ENCODE data around the gene EPB41L2. TPM values are rescaled to one million over a fixed set of nuclear protein-coding genes. Genes with fewer than 3 reads are reported as not detected.
A peak's percentile ranks its signal among the peaks of the same experiment; 100 is the strongest.

The EPB41L2 gene
- total RNA-seq, 1 donor, result 47.4 TPM

DNA sequence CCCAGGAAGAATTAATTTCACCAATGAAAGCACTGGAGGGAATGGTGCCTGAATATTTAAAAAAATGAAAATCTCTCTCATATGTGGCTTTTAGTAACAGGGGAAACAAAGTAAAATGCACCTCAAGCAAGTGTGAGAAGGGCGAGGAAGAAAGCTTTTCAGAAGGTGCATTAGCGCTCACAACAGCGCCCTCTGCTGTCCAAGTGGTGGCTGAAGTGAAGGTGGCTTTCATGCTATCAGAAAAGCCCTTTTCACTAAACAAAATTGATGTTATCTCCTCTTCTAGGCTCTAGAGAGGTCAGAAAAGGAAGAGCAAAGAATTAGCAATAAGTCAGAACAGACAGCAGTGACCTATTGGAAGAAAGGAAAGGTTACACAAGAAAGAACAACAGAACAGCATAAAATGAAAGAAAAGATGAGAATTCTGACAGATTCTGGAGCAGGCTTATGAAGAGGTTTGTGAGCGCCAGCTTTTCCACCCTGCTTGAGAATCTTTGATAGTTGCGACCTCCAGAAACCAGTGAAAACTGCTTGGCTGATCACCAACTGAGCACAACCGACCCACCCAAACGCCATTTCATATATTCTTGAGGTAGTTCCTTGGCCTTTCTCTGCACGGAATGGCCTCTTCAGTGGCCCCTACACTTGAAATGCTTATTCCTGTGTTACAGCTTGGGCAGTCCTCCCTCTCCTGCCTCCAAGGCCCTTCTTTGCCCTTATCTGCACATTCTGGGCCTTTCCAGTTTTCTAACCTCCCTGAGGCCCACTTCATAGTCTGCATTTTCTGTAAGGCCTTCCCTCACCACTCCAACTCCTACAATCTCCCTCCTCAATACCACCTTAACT, 190.6 kb downstream of the EPB41L2 start:
- no peak for DNase-seq (ENCODE audit: insufficient read length, low spot score, missing footprints)

DNA sequence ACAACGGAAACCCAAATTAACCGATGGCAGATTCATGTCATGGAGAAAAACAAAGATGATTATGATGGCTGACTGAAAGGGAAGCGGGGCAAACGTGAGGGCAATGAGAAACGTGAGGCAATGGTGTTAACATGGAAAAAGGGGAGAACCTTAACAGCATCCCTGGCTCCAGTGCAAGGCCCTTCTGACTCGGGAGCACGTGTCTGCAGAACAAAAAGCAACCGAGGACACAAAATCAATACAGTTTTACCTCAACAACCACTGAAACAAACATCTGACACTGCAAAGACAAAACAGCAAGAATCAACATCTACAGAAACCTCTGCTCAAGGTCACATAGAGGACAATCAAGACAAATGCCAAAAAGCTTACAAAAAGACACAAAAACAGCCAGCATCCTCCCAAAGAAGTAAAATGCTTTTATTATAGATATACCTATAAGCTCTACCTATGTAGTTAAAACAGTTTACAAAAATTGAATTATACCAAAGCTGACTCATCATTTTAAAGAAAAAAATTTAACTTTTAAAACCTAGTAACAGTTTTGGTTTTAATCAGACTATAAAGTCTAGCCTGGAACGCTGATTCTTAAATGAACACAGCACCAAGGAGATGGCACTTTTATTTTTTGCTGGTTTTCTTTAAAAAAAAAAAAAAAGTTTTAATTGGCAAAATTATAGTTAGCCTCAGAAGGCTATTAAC, 192.7 kb downstream of the EPB41L2 start:
- H3K4me3 ChIP-seq (ENCODE audit: insufficient read depth, low read length), result no peak overlapping the region
- DNase-seq (ENCODE audit: insufficient read length, low spot score, missing footprints), result no peak
- no peak overlapping the region for H3K27ac ChIP-seq (ENCODE audit: low read depth, low read length)

More for the DNA sequence above, 190.6 kb downstream of the EPB41L2 start:
- no peak overlapping the region for H3K4me2 ChIP-seq (ENCODE audit: insufficient read depth, low read length)
- no peaks in the 10 kb centered on the region for H3K79me2 ChIP-seq (ENCODE audit: insufficient read depth, low read length)
- H3K4me1 ChIP-seq (ENCODE audit: insufficient read depth, low read length), result no peaks in the 10 kb centered on the region
- H3K4me3 ChIP-seq (ENCODE audit: insufficient read depth, low read length), result no peak overlapping the region
- no peak overlapping the region for H3K27ac ChIP-seq (ENCODE audit: low read depth, low read length)
- no peaks in the 10 kb centered on the region for H3K36me3 ChIP-seq (ENCODE audit: insufficient read depth, low read length)
- H3K27me3 ChIP-seq (ENCODE audit: insufficient read depth, low read length), result no peaks in the 10 kb centered on the region
- H3K9me3 ChIP-seq (ENCODE audit: low read depth, low read length), result no peaks in the 10 kb centered on the region
- no peak overlapping the region for H2AFZ ChIP-seq (ENCODE audit: low read length)
- no peaks in the 10 kb centered on the region for H4K20me1 ChIP-seq (ENCODE audit: insufficient read depth, low read length)
- TF ChIP-seq, protein P1, sequence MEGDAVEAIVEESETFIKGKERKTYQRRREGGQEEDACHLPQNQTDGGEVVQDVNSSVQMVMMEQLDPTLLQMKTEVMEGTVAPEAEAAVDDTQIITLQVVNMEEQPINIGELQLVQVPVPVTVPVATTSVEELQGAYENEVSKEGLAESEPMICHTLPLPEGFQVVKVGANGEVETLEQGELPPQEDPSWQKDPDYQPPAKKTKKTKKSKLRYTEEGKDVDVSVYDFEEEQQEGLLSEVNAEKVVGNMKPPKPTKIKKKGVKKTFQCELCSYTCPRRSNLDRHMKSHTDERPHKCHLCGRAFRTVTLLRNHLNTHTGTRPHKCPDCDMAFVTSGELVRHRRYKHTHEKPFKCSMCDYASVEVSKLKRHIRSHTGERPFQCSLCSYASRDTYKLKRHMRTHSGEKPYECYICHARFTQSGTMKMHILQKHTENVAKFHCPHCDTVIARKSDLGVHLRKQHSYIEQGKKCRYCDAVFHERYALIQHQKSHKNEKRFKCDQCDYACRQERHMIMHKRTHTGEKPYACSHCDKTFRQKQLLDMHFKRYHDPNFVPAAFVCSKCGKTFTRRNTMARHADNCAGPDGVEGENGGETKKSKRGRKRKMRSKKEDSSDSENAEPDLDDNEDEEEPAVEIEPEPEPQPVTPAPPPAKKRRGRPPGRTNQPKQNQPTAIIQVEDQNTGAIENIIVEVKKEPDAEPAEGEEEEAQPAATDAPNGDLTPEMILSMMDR (IDR thresholded peaks at IDR 0.05; ENCODE audit: extremely low read depth, low read depth, low read length), result peak; percentile 99

DNA sequence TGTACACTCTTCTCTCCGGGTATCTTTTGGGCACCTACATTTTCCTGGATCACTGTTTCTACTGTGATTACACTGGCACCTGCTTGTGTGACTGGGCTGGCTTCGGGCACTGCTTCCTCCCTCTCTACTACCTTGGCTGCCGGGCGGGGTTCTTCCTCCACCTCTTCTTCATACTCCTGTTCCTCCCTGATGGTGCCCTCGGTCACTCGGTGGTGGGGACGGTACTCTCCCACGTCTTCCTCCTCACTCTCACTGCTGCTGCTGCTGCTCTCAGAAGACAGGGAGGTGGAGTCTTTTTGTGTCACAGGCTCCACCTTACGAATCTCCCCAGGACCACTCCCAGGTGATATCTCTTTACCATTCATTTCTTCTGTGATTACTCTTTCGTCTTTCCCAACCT, 193.4 kb downstream of the EPB41L2 start:
- no peaks in the 10 kb centered on the region for H3K79me2 ChIP-seq (ENCODE audit: insufficient read depth, low read length)
- H2AFZ ChIP-seq (ENCODE audit: low read length), result no peak overlapping the region
- TF ChIP-seq, protein P1 (IDR thresholded peaks at IDR 0.05; ENCODE audit: extremely low read depth, low read depth, low read length), result no peak
- H3K36me3 ChIP-seq (ENCODE audit: insufficient read depth, low read length), result peaks cover 6% of the 10 kb centered on the region
- no peak for DNase-seq (ENCODE audit: insufficient read length, low spot score, missing footprints)
- H3K9me3 ChIP-seq (ENCODE audit: low read depth, low read length), result no peaks in the 10 kb centered on the region
- no peak overlapping the region for H3K4me2 ChIP-seq (ENCODE audit: insufficient read depth, low read length)
- no peak overlapping the region for H3K27ac ChIP-seq (ENCODE audit: low read depth, low read length)
- no peaks in the 10 kb centered on the region for H4K20me1 ChIP-seq (ENCODE audit: insufficient read depth, low read length)
- no peak overlapping the region for H3K4me3 ChIP-seq (ENCODE audit: insufficient read depth, low read length)
- H3K27me3 ChIP-seq (ENCODE audit: insufficient read depth, low read length), result no peaks in the 10 kb centered on the region
- no peaks in the 10 kb centered on the region for H3K4me1 ChIP-seq (ENCODE audit: insufficient read depth, low read length)

More for the DNA sequence above, 192.7 kb downstream of the EPB41L2 start:
- no peak overlapping the region for H2AFZ ChIP-seq (ENCODE audit: low read length)
- TF ChIP-seq, protein P1 (IDR thresholded peaks at IDR 0.05; ENCODE audit: extremely low read depth, low read depth, low read length), result no peak
- no peaks in the 10 kb centered on the region for H3K9me3 ChIP-seq (ENCODE audit: low read depth, low read length)
- H4K20me1 ChIP-seq (ENCODE audit: insufficient read depth, low read length), result no peaks in the 10 kb centered on the region
- H3K79me2 ChIP-seq (ENCODE audit: insufficient read depth, low read length), result no peaks in the 10 kb centered on the region
- H3K4me2 ChIP-seq (ENCODE audit: insufficient read depth, low read length), result no peak overlapping the region
- no peaks in the 10 kb centered on the region for H3K27me3 ChIP-seq (ENCODE audit: insufficient read depth, low read length)
- H3K4me1 ChIP-seq (ENCODE audit: insufficient read depth, low read length), result no peaks in the 10 kb centered on the region
- peaks cover 6% of the 10 kb centered on the region for H3K36me3 ChIP-seq (ENCODE audit: insufficient read depth, low read length)

DNA sequence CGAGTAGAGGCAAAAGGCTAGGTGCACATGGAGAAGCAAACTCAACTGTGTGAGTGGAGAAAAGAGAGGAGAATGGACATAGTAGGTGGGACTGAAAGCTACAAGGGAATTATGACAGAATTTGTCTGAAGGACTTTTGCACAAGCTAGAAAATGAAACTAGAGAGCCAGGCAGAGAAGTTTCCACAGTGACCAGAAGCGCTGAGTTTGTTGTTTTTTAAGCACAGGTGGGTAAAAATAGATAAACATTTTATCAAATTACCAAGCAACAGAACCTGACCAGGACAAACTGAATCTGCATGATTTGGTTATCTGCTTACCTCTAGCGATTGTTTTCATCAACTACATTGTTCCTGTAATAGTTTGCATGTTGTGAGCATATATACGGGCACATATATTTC, 197.3 kb downstream of the EPB41L2 start:
- Histone ChIP-seq H3K27me3 (ENCODE audit: insufficient read depth, low read length) (no peaks in the 10 kb centered on the region), H3K9me3 (ENCODE audit: low read depth, low read length) (no peaks in the 10 kb centered on the region)
- TF ChIP-seq, protein P1 (IDR thresholded peaks at IDR 0.05; ENCODE audit: extremely low read depth, low read depth, low read length), result no peak

More for the DNA sequence above, 197.3 kb downstream of the EPB41L2 start:
- Histone ChIP-seq H3K4me3 (ENCODE audit: insufficient read depth, low read length) (no peak overlapping the region), H3K36me3 (ENCODE audit: insufficient read depth, low read length) (peaks cover 12% of the 10 kb centered on the region), H3K79me2 (ENCODE audit: insufficient read depth, low read length) (no peaks in the 10 kb centered on the region), H2AFZ (ENCODE audit: low read length) (no peak overlapping the region), H4K20me1 (ENCODE audit: insufficient read depth, low read length) (no peaks in the 10 kb centered on the region), H3K27ac (ENCODE audit: low read depth, low read length) (no peak overlapping the region), H3K4me2 (ENCODE audit: insufficient read depth, low read length) (no peak overlapping the region), H3K4me1 (ENCODE audit: insufficient read depth, low read length) (no peaks in the 10 kb centered on the region)
- no peak for DNase-seq (ENCODE audit: insufficient read length, low spot score, missing footprints)

Measured in osteoblast (primary cell).